ENCODE measurements around the gene IL2. TPM values are rescaled to one million over a fixed set of nuclear protein-coding genes. Genes with fewer than 3 reads are reported as not detected.
A peak's percentile ranks its signal among the peaks of the same experiment; 100 is the strongest.

The IL2 gene
- total RNA-seq, 3 donors from 2014 or later (not counting 1 experiment from before 2014, with no cell fraction given): 0.45 TPM; not detected in 2

- H3K27me3 Mint-ChIP-seq (ENCODE audit: low read depth in 2 of 2): peaks cover 0 to 4% of the 10 kb centered on the region in 2 donors
- Histone ChIP-seq H3K4me3 (ENCODE audit: low read length) (no peak overlapping the region), H3K27ac (ENCODE audit: low read length) (no peak overlapping the region), H3K4me1 (ENCODE audit: control insufficient read depth, insufficient read depth, low read length) (no peaks in the 10 kb centered on the region), H3K9me3 (ENCODE audit: control insufficient read depth, insufficient read depth, low read length) (no peaks in the 10 kb centered on the region), H3K36me3 (ENCODE audit: control insufficient read depth, insufficient read depth, low read length) (no peaks in the 10 kb centered on the region), H3K27me3 (ENCODE audit: control insufficient read depth, insufficient read depth, low read length) (no peaks in the 10 kb centered on the region)
- WGBS (ENCODE audit: insufficient coverage): no CpG with 5 or more reads among the region's 1 CpG
- H3K4me3 Mint-ChIP-seq: no peak overlapping the region
- intact Hi-C loops (cut with micrococcal nuclease): no loop called here
- ATAC-seq (no peak), DNase-seq (no peak)
- peaks cover 20 to 23% of the 10 kb centered on the region in 2 donors for H3K4me1 Mint-ChIP-seq
- H3K36me3 Mint-ChIP-seq: no peaks in the 10 kb centered on the region
- peaks cover 0 to 2% of the 10 kb centered on the region in 2 donors for H3K9me3 Mint-ChIP-seq
- TF ChIP-seq CTCF (IDR thresholded peaks at IDR 0.05): no peak
- no peak overlapping the region for H3K27ac Mint-ChIP-seq
Measured at GRCh38 chr4:122453384-122453995, 3.0 kb downstream of the IL2 start.

- no peaks in the 10 kb centered on the region for H3K36me3 Mint-ChIP-seq
- no peak for TF ChIP-seq CTCF (IDR thresholded peaks at IDR 0.05)
- no peaks in the 10 kb centered on the region for H3K9me3 ChIP-seq (ENCODE audit: control insufficient read depth, insufficient read depth, low read length)
- H3K4me3 Mint-ChIP-seq: no peak overlapping the region
- ATAC-seq (no peak), DNase-seq (peak in 1 of 2 donors; percentile 42)
- H3K9me3 Mint-ChIP-seq: peaks cover 3 to 4% of the 10 kb centered on the region in 2 donors
- no peak overlapping the region for H3K27ac ChIP-seq (ENCODE audit: low read length)
- no peak overlapping the region for H3K27ac Mint-ChIP-seq
- H3K36me3 ChIP-seq (ENCODE audit: control insufficient read depth, insufficient read depth, low read length): no peaks in the 10 kb centered on the region
- H3K4me3 ChIP-seq (ENCODE audit: low read length): no peak overlapping the region
- no peaks in the 10 kb centered on the region for H3K4me1 Mint-ChIP-seq
- intact Hi-C loops (cut with micrococcal nuclease): no loop called here
- no peaks in the 10 kb centered on the region for H3K27me3 ChIP-seq (ENCODE audit: control insufficient read depth, insufficient read depth, low read length)
- H3K4me1 ChIP-seq (ENCODE audit: control insufficient read depth, insufficient read depth, low read length): no peaks in the 10 kb centered on the region
- H3K27me3 Mint-ChIP-seq (ENCODE audit: low read depth in 2 of 2): peaks cover 0 to 7% of the 10 kb centered on the region in 2 donors
Measured at GRCh38 chr4:122450847-122451246, 5.7 kb downstream of the IL2 start.

- Mint-ChIP-seq H3K4me3 (no peak overlapping the region), H3K4me1 (no peaks in the 10 kb centered on the region), H3K9me3 (peaks cover 0 to 2% of the 10 kb centered on the region in 2 donors), H3K27ac (no peak overlapping the region), H3K36me3 (no peaks in the 10 kb centered on the region), H3K27me3 (ENCODE audit: low read depth in 2 of 2) (no peaks in the 10 kb centered on the region)
- Histone ChIP-seq H3K27me3 (ENCODE audit: control insufficient read depth, insufficient read depth, low read length) (peaks cover 2% of the 10 kb centered on the region), H3K4me1 (ENCODE audit: control insufficient read depth, insufficient read depth, low read length) (no peaks in the 10 kb centered on the region), H3K4me3 (ENCODE audit: low read length) (no peak overlapping the region), H3K27ac (ENCODE audit: low read length) (no peak overlapping the region), H3K9me3 (ENCODE audit: control insufficient read depth, insufficient read depth, low read length) (no peaks in the 10 kb centered on the region), H3K36me3 (ENCODE audit: control insufficient read depth, insufficient read depth, low read length) (no peaks in the 10 kb centered on the region)
- WGBS (ENCODE audit: insufficient coverage): 83% methylated on average over 1 of the region's 3 CpGs
- no peak for ATAC-seq
- intact Hi-C loops (cut with micrococcal nuclease): no loop called here
- TF ChIP-seq CTCF (IDR thresholded peaks at IDR 0.05): no peak
- peak in 1 of 2 donors; percentile 28 for DNase-seq
Measured at GRCh38 chr4:122434285-122434684, 22.2 kb downstream of the IL2 start.

GRCh38 chr4:122431351-122431750, 25.2 kb downstream of the IL2 start:
- no peaks in the 10 kb centered on the region for H3K36me3 Mint-ChIP-seq
- H3K27me3 Mint-ChIP-seq (ENCODE audit: low read depth in 2 of 2): no peaks in the 10 kb centered on the region
- no peak for TF ChIP-seq CTCF (IDR thresholded peaks at IDR 0.05)
- intact Hi-C loops (cut with micrococcal nuclease): no loop called here
- H3K27ac Mint-ChIP-seq: no peak overlapping the region
- ATAC-seq (no peak), DNase-seq (no peak)
- Histone ChIP-seq H3K4me3 (ENCODE audit: low read length) (no peak overlapping the region), H3K4me1 (ENCODE audit: control insufficient read depth, insufficient read depth, low read length) (no peaks in the 10 kb centered on the region), H3K27ac (ENCODE audit: low read length) (no peak overlapping the region), H3K9me3 (ENCODE audit: control insufficient read depth, insufficient read depth, low read length) (no peaks in the 10 kb centered on the region), H3K27me3 (ENCODE audit: control insufficient read depth, insufficient read depth, low read length) (peaks cover 2% of the 10 kb centered on the region), H3K36me3 (ENCODE audit: control insufficient read depth, insufficient read depth, low read length) (no peaks in the 10 kb centered on the region)
- 89% methylated on average over 4 of the region's 5 CpGs for WGBS (ENCODE audit: insufficient coverage)
- H3K9me3 Mint-ChIP-seq: peaks cover 0 to 5% of the 10 kb centered on the region in 2 donors
- H3K4me1 Mint-ChIP-seq: no peaks in the 10 kb centered on the region
- H3K4me3 Mint-ChIP-seq: no peak overlapping the region

Data from natural killer cell (primary cell).